22Rv1 (cell line): Measurements from ENCODE around the gene PTPRZ1.

ENCODE experiments used
- CTCF ChIP-seq: fragments of 450-650 bp; IDR thresholded peaks from 2 replicates; pipeline ENCODE4 v1.5.1; 2017; ENCODE audit warnings: mild to moderate bottlenecking
- ZFX ChIP-seq: fragments of 450-650 bp; IDR thresholded peaks from 2 replicates; pipeline ENCODE4 v1.6.1; 2017; ENCODE audit warnings: antibody characterized with exemption, borderline replicate concordance

GRCh38 chr7:122059542-122059941 is 186.6 kb downstream of the PTPRZ1 start:
- TF ChIP-seq CTCF = no peak
- no peak for TF ChIP-seq ZFX
